OCI-LY3 (cell line): ENCODE measurements around the gene OCEL1.

ENCODE experiments used
- CTCF ChIP-seq: fragments of 200-600, 300-600 bp; sonication (generic); IDR thresholded peaks from 2 replicates; pipeline ENCODE4 v1.5.1; 2014; ENCODE audit warnings: antibody characterized with exemption, low read length, low read depth
- EZH2phosphoT487 ChIP-seq: fragments of 200-600 bp; shearing (Covaris generic); IDR thresholded peaks from 2 replicates; pipeline ENCODE4 v1.6.1; 2018; ENCODE audit warnings: antibody characterized with exemption, mixed run types, low read depth

GRCh38 chr19:17195106-17195505, 30.9 kb upstream of the OCEL1 start:
- TF ChIP-seq CTCF (no peak), EZH2phosphoT487 (no peak)
